Fibroblast of peridontal ligament (primary cell): Measurements from ENCODE around the gene MCEMP1.

Experiments
- DNase-seq: peaks from one replicate; pipeline ENCODE4 v3.0.0-alpha.2; 2010; ENCODE audit errors: extremely low read depth

Gene MCEMP1

DNA sequence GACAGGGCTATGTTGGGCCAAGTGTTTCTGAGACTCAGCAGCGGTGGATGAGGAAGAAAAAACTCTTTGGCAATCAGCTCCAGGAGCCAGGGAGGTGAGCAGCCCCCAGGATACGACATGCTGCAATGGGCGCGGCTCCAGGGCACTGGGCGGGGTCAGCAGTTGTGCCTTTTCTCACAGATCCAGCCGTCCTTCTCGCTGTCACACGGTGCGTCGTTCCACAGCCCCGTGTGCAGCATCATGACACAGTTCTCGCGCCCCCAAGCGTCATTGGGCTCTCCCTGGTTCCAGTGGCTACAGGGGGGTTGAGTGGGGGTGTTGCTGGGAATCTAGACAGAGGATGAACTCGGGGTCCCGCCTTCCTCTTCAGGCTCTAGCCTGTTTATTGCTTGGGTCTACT, 52.3 kb downstream of the MCEMP1 start:
- DNase-seq: no peak
